ENCODE measurements around the gene ZRANB1. TPM values are rescaled to one million over a fixed set of nuclear protein-coding genes. Genes with fewer than 3 reads are reported as not detected.
A peak's percentile ranks its signal among the peaks of the same experiment; 100 is the strongest.

The ZRANB1 gene
- total RNA-seq, 2 donors from 2014 or later = 26.0 to 26.9 TPM

DNA sequence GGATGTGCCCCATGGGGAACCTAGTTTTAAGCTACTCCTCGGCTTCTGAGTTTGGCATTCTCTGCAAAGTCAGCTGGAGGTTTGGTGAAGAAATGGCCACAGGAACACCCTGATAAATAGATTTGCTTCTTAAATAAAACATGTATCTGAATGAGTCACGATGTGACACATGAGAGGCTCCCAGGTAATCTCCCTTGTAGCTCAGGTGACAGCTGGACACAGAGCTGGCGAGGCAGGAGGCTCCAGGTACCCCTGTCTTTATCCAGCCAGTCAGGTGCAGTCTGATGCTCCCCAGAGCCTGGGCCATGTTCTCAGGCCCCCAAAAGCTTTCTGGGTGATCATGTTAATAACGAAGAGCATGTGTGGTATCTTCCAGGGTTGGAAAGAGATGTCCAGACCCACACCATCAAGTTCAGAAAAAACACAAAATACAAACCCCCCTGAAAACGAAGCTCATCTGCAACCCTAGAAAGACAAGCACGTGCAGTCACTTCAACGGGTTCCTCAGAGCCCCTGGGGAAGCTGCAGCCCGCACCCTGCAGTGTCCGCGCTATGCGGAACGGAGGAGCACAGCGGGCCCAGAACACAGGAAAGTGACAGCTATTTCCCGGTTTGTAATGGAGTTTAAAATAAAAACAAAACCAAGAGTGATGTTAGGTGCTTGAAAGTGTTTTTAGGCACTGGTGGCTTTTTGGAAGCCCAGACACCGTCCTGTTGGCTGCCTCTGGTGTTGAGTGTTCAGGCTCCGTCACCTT lies 69.4 kb downstream of the ZRANB1 start:
- H3K27me3 Mint-ChIP-seq (ENCODE audit: insufficient read depth) = no peaks in the 10 kb centered on the region
- Histone ChIP-seq H3K27me3 (ENCODE audit: control insufficient read depth, insufficient read depth, low read length, poor library complexity, severe bottlenecking) (no peaks in the 10 kb centered on the region), H3K9ac (ENCODE audit: extremely low read depth, low read length, poor library complexity, severe bottlenecking) (no peak overlapping the region), H3K36me3 (ENCODE audit: control insufficient read depth, insufficient read depth, low read length) (peaks cover 7% of the 10 kb centered on the region), H3K9me3 (ENCODE audit: control insufficient read depth, low read length) (no peaks in the 10 kb centered on the region), H3K27ac (ENCODE audit: low read depth, low read length) (no peak overlapping the region), H3K4me1 (ENCODE audit: control insufficient read depth, insufficient read depth, low read length) (no peaks in the 10 kb centered on the region), H3K4me3 (ENCODE audit: low read length) (no peak overlapping the region)
- H3K27ac Mint-ChIP-seq = no peak overlapping the region
- peaks cover 23% of the 10 kb centered on the region for H3K4me1 Mint-ChIP-seq
- H3K9me3 Mint-ChIP-seq = no peaks in the 10 kb centered on the region
- 92 to 96% methylated on average over 14 to 16 of the region's 16 CpGs for WGBS, 2 experiments (ENCODE audit: insufficient coverage in 1 of 2, insufficient read length in 1 of 2)
- H3K4me3 Mint-ChIP-seq = no peak overlapping the region
- TF ChIP-seq, protein P1, sequence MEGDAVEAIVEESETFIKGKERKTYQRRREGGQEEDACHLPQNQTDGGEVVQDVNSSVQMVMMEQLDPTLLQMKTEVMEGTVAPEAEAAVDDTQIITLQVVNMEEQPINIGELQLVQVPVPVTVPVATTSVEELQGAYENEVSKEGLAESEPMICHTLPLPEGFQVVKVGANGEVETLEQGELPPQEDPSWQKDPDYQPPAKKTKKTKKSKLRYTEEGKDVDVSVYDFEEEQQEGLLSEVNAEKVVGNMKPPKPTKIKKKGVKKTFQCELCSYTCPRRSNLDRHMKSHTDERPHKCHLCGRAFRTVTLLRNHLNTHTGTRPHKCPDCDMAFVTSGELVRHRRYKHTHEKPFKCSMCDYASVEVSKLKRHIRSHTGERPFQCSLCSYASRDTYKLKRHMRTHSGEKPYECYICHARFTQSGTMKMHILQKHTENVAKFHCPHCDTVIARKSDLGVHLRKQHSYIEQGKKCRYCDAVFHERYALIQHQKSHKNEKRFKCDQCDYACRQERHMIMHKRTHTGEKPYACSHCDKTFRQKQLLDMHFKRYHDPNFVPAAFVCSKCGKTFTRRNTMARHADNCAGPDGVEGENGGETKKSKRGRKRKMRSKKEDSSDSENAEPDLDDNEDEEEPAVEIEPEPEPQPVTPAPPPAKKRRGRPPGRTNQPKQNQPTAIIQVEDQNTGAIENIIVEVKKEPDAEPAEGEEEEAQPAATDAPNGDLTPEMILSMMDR (conservative IDR thresholded peaks at IDR 0.05) = no peak
- no peak for DNase-seq
- H3K36me3 Mint-ChIP-seq (ENCODE audit: low read depth) = peaks cover 24% of the 10 kb centered on the region

- H3K36me3 ChIP-seq (ENCODE audit: control insufficient read depth, insufficient read depth, low read length) = peaks cover 9% of the 10 kb centered on the region
- TF ChIP-seq, protein P1 (conservative IDR thresholded peaks at IDR 0.05) = no peak
- H3K27ac Mint-ChIP-seq = peak overlapping the region; percentile 75
- H3K4me1 ChIP-seq (ENCODE audit: control insufficient read depth, insufficient read depth, low read length) = no peaks in the 10 kb centered on the region
- peaks cover 23% of the 10 kb centered on the region for H3K4me1 Mint-ChIP-seq
- H3K4me3 Mint-ChIP-seq = no peak overlapping the region
- H3K9me3 ChIP-seq (ENCODE audit: control insufficient read depth, low read length) = no peaks in the 10 kb centered on the region
- peaks cover 22% of the 10 kb centered on the region for H3K36me3 Mint-ChIP-seq (ENCODE audit: low read depth)
- no peak overlapping the region for H3K4me3 ChIP-seq (ENCODE audit: low read length)
- no peaks in the 10 kb centered on the region for H3K27me3 Mint-ChIP-seq (ENCODE audit: insufficient read depth)
- no peak for DNase-seq
- 91 to 95% methylated on average over 22 to 27 of the region's 27 CpGs for WGBS, 2 experiments (ENCODE audit: insufficient coverage in 1 of 2, insufficient read length in 1 of 2)
- no peaks in the 10 kb centered on the region for H3K9me3 Mint-ChIP-seq
- no peak overlapping the region for H3K27ac ChIP-seq (ENCODE audit: low read depth, low read length)
- H3K9ac ChIP-seq (ENCODE audit: extremely low read depth, low read length, poor library complexity, severe bottlenecking) = no peak overlapping the region
- no peaks in the 10 kb centered on the region for H3K27me3 ChIP-seq (ENCODE audit: control insufficient read depth, insufficient read depth, low read length, poor library complexity, severe bottlenecking)
Measured at GRCh38 chr10:125011926-125012705, 70.2 kb downstream of the ZRANB1 start.

- peaks cover 11% of the 10 kb centered on the region for H3K36me3 ChIP-seq (ENCODE audit: control insufficient read depth, insufficient read depth, low read length)
- no peaks in the 10 kb centered on the region for H3K9me3 ChIP-seq (ENCODE audit: control insufficient read depth, low read length)
- no peak overlapping the region for H3K4me3 ChIP-seq (ENCODE audit: low read length)
- H3K27me3 ChIP-seq (ENCODE audit: control insufficient read depth, insufficient read depth, low read length, poor library complexity, severe bottlenecking) = no peaks in the 10 kb centered on the region
- Mint-ChIP-seq H3K36me3 (ENCODE audit: low read depth) (peaks cover 22% of the 10 kb centered on the region), H3K4me1 (peaks cover 26% of the 10 kb centered on the region), H3K4me3 (no peak overlapping the region), H3K27ac (peak overlapping the region; percentile 10), H3K27me3 (ENCODE audit: insufficient read depth) (no peaks in the 10 kb centered on the region), H3K9me3 (no peaks in the 10 kb centered on the region)
- 88 to 90% methylated on average over 11 to 15 of the region's 15 CpGs for WGBS, 2 experiments (ENCODE audit: insufficient coverage in 1 of 2, insufficient read length in 1 of 2)
- H3K4me1 ChIP-seq (ENCODE audit: control insufficient read depth, insufficient read depth, low read length) = no peaks in the 10 kb centered on the region
- no peak overlapping the region for H3K9ac ChIP-seq (ENCODE audit: extremely low read depth, low read length, poor library complexity, severe bottlenecking)
- H3K27ac ChIP-seq (ENCODE audit: low read depth, low read length) = no peak overlapping the region
- TF ChIP-seq, protein P1 (conservative IDR thresholded peaks at IDR 0.05) = no peak
- no peak for DNase-seq
Measured at GRCh38 chr10:125012851-125013528, 71.1 kb downstream of the ZRANB1 start.
